Measurements from ENCODE around the gene RPS8.

Gene RPS8

GRCh38 chr1:44783697-44784093 is 8.4 kb downstream of the RPS8 start:
- H3K4me3 ChIP-seq (ENCODE audit: low read length), result peak overlapping the region; percentile 46

GRCh38 chr1:44784094-44785028 is 9.0 kb downstream of the RPS8 start:
- TF ChIP-seq, protein P1, sequence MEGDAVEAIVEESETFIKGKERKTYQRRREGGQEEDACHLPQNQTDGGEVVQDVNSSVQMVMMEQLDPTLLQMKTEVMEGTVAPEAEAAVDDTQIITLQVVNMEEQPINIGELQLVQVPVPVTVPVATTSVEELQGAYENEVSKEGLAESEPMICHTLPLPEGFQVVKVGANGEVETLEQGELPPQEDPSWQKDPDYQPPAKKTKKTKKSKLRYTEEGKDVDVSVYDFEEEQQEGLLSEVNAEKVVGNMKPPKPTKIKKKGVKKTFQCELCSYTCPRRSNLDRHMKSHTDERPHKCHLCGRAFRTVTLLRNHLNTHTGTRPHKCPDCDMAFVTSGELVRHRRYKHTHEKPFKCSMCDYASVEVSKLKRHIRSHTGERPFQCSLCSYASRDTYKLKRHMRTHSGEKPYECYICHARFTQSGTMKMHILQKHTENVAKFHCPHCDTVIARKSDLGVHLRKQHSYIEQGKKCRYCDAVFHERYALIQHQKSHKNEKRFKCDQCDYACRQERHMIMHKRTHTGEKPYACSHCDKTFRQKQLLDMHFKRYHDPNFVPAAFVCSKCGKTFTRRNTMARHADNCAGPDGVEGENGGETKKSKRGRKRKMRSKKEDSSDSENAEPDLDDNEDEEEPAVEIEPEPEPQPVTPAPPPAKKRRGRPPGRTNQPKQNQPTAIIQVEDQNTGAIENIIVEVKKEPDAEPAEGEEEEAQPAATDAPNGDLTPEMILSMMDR (conservative IDR thresholded peaks at IDR 0.05; ENCODE audit: low read length), result peak; percentile 2; the same call in 1 of the 2 replicates
- DNase-seq (ENCODE audit: low read depth), result no peak
- peak overlapping the region; percentile 46 for H3K4me3 ChIP-seq (ENCODE audit: low read length)

More at GRCh38 chr1:44783697-44784093, 8.4 kb downstream of the RPS8 start:
- TF ChIP-seq, protein P1 (conservative IDR thresholded peaks at IDR 0.05; ENCODE audit: low read length), result no peak
- no peak for DNase-seq (ENCODE audit: low read depth)

GRCh38 chr1:44785029-44785380 is 9.7 kb downstream of the RPS8 start:
- TF ChIP-seq, protein P1 (conservative IDR thresholded peaks at IDR 0.05; ENCODE audit: low read length), result no peak
- DNase-seq (ENCODE audit: low read depth), result no peak
- no peak overlapping the region for H3K4me3 ChIP-seq (ENCODE audit: low read length)

- peak overlapping the region; percentile 53 for H3K4me3 ChIP-seq (ENCODE audit: low read length)
- TF ChIP-seq, protein P1 (conservative IDR thresholded peaks at IDR 0.05; ENCODE audit: low read length), result no peak
- no peak for DNase-seq (ENCODE audit: low read depth)
Measured at GRCh38 chr1:44785501-44786137, 10.3 kb downstream of the RPS8 start.

GRCh38 chr1:44786138-44786840 is 10.9 kb downstream of the RPS8 start:
- H3K4me3 ChIP-seq (ENCODE audit: low read length), result peak overlapping the region; percentile 53
- peak; percentile 31 for DNase-seq (ENCODE audit: low read depth)
- TF ChIP-seq, protein P1 (conservative IDR thresholded peaks at IDR 0.05; ENCODE audit: low read length), result peak; percentile 95

GRCh38 chr1:44786841-44787426 is 11.6 kb downstream of the RPS8 start:
- no peak overlapping the region for H3K4me3 ChIP-seq (ENCODE audit: low read length)
- TF ChIP-seq, protein P1 (conservative IDR thresholded peaks at IDR 0.05; ENCODE audit: low read length), result no peak
- no peak for DNase-seq (ENCODE audit: low read depth)
